Hypothalamus (tissue), 51 donors: Measurements from ENCODE around the gene RBM41.
"Not testable (repeated sequence)": the region's sequence is repeated elsewhere in the genome, so short reads cannot be mapped to it uniquely, and the experiment has no call there.

Source experiments
- DNase-seq, 51 donors: peaks; one replicate each; lab custom pipeline; 2025; lab: John Stamatoyannopoulos, UW

The RBM41 gene

DNA sequence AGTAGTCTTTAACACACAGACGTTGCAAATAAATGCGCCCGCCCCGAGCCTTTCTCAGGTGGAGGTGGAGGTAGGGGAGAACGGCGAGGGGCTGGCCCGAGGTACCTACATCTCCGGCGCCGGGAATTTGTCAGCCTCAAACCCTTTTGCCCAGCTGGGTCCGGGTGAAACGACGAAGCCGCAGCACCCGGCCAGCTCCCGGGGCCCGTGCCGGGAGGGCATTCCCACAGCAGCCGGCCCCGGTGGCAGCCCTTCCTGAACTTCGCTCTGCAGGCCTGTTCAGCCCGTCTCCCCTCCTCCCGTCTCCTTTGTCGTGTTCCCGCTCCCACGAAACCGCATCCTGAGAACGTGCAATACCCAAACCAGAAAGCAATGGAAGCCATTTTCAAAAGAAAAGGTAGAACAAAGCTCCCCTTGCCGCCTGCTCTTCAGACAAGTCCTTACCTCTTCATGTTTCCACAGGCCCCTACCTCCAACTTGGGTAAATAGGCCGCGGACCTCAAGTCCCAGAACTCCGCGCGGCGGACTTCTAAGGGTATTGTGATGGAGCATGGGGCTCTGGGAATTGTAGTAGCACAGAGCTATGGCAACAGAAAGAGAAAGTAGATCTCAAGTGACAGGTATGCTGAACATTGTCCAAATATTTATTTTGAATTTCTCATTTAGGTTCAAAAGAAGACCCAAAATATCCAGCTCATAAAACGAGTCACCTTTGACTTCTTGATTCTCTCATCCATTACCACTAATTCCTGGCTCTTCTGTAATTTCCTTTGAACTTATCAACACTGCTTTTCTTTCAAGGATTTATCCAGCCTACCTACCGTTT lies at the start of gene RBM41:
Gene RBM41, minus strand, starts transcription at position 501 of the 826 bp plus-strand sequence. Its CDS starts 49 bp downstream, at position 452.
- peak; percentile 1 to 85 (median 52) for DNase-seq

GRCh38 chrX:107168257-107168656 lies 49.6 kb upstream of the RBM41 start:
- DNase-seq: no peak

DNA sequence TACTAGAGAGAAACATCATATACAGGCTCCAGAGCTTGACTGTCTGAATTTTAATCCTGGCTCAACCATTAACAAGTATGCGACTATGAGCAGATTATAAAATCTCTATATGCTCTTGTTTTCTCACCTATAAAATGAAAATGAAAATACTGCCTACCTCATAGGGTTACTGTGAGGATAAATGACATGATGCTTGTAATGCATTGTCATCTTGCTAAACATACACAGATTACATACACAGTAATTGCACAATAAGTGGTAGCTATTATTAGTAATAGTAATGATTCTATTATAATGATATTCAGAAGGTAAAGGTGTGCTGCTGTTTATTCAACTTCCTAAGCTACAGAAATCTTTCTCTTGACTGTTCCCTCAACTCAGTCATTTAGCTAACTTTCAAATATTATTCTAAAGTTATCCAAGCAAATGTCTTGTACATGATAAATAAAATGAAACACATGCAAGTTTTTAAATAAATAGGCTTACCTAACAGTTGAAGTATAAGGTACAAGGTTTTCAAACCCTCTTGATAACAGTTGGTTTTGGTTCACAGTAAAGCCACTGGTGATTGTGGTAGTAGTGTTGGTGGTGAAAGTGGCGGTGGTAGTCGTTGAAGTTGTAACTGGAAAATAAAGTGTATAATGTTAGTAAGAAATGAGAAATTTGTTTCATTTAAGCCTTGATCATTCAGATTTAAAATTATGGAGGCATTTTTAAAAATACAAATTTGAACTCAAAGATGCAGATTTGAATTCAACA lies 48.7 kb upstream of the RBM41 start:
- DNase-seq: no peak

GRCh38 chrX:107157618-107158017 lies 39.0 kb upstream of the RBM41 start:
- DNase-seq: not testable (repeated sequence)

DNA sequence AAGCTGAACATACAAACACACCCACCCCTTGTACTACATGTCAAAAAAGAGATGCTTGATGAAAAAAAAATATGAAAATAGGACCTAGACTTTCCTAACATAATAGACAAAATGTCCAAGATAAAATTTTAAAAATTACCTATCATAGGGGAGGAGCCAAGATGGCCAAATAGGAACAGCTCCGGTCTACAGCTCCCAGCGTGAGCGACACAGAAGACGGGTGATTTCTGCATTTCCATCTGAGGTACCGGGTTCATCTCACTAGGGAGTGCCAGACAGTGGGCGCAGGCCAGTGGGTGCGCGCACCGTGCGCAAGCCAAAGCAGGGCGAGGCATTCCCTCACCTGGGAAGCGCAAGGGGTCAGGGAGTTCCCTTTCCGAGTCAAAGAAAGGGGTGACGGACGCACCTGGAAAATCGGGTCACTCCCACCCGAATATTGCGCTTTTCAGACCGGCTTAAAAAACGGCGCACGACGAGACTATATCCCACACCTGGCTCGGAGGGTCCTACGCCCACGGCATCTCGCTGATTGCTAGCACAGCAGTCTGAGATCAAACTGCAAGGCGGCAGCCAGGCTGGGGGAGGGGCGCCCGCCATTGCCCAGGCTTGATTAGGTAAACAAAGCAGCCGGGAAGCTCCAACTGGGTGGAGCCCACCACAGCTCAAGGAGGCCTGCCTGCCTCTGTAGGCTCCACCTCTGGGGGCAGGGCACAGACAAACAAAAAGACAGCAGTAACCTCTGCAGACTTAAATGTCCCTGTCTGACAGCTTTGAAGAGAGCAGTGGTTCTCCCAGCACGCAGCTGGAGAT lies 37.2 kb upstream of the RBM41 start:
- DNase-seq: not testable (repeated sequence)

- no peak for DNase-seq
Measured at GRCh38 chrX:107154787-107155620, 36.4 kb upstream of the RBM41 start.

DNA sequence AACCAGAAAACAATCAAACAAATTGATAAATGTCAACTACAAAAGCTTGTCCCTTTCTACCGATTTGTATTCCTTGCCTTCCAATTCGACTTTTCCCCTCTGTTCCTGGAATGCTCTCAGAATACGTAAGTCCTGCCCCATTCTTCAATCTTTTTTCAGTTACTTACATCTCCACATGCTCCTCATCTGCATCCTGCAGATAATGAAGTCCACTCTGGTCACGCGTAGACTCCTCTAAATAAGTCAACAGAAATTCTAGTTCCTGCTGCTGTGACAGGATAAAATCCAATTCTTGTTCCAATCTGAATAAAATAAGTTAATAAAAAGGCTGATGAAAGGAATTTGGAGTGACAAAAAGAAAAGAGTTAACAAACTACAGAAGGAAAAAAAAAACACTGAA lies 34.4 kb upstream of the RBM41 start:
- DNase-seq: no peak

GRCh38 chrX:107146670-107147069 lies 28.0 kb upstream of the RBM41 start:
- DNase-seq: no peak

DNA sequence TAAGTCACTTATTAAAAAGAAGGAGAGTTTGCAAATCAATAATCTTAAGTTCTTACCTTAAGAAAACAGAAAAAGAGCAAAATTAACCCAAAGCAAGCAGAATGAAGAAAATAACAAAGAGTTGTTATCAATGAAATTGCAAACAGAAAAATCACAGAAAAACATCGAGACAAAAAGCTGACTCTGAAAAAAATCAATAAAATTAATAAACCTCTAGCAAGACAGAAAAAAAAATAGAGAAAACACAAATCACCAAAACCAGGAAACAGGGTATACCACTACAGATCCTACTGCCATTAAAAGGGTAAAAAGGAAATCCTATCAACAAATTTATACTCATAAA lies 17.3 kb upstream of the RBM41 start:
- DNase-seq: no peak

DNA sequence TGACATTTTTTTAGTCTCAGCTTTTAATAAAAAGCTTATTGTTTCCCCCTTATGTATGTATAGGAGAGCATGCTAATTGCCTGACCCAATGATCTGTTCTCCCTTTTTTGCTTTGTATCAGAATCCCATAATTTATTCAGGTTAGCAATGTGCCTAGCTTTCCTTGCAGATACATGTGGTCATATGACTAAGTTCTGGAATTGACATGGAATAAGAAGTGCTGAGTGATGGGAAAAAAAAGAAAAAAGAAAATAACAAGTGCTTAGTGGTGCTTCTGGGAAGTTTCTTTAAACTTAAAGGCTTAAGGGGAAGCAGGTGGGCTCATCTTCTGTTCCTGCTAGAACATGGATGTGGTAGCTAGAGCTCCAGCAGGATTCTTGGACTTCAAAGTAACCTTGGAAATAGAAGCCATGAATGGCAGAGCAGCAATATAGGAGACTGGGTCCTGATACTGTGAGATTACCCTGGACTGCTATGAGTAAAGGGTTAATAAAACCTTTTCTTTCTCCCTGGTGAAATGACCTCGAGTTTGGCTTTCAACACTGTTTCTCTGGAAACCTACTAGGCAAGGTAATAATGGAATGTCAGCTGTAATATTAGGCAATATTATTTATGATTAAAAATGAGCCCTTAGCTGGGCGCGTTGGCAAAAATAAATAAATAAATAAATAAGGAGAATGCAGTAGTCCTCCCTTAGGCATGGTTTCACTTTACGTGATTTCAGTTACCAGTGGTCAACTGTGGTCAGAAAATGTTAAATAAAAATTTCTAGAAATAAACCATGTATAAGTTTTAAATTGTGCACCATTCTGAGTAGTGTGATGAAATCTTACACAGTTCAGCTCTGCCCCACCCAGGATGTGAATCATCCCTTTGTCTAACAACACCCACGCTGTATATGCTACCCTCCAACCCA lies 16.7 kb upstream of the RBM41 start:
- no peak for DNase-seq

- DNase-seq: no peak
Measured at GRCh38 chrX:107123750-107124149, 5.1 kb upstream of the RBM41 start.

- no peak for DNase-seq
Measured at GRCh38 chrX:107119283-107119682, 661 bp upstream of the RBM41 start.

DNA sequence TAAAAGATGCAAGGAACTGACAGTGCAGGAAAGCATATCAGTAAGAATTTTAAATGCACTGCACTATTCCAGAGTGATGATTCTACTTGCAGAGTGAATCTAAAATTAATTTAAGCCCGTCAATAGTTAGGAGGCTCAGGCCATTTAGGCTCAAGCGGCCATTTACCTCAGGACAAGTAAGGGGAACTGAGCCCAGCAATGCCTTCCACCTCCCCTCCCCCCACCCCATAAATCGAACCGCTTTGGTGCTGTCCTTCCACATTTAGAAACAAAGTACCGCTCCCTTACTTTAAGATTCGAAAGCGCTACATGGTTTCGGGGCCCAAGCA lies 665 bp downstream of the RBM41 start:
- peak in 12 of 51 donors; percentile 0 to 35 (median 2) for DNase-seq

DNA sequence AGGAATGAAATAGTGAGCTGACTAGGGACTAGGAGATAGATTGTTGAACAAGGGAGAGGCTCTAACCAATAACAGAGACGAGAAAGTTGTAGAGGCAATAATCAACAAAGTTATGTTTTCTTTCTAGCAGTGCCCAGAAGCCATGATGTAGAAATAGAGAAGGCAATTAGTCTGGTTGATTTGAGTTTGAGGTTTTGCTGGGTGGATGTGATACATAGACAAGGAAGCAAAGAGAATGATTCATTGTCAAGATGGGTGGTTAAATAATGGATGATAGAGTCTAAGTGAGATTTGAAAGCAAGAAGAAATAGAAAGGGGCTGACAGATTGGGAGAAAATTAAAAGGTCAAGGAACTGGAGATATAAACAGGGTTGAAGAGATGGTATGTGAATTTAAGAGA lies 11.2 kb downstream of the RBM41 start:
- no peak for DNase-seq

DNA sequence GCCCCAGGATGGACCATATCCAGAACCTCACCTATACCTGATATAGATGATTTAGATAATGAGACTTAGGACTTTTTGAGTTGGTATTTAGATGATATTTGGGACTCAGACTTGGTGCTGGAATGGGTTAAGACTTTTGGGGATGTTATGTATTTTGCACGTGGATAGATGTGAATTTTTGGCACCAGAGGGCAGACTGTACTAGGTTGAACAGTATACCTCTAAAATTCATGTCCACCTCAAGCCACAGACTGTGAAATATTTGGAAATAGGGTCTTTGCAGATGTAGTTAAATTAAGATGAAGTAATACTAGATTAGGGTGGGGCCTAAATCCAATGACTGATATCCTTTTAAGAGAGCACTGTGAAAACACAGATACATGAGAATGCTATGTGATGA lies 15.6 kb downstream of the RBM41 start:
- no peak for DNase-seq

- no peak for DNase-seq
Measured at GRCh38 chrX:107076158-107076557, 42.5 kb downstream of the RBM41 start.

DNA sequence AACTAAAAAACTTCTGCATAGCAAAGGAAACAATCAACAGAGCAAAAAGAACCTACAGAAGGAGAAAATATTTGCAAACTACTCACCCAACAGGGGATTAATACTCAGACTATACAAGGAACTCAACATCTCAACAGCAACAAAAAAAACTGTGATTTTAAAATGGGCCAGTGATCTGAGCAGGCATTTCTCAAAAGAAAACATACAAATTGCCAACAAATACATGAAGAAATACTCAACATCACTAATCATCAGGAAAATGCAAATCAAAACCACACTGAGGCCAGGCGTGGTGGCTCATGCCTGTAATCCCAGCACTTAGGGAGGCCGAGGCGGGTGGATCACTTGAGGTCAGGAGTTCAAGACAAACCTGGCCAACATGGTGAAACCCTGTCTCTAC lies 60.9 kb downstream of the RBM41 start:
- DNase-seq: not testable (repeated sequence)

GRCh38 chrX:107054978-107055377 lies 63.6 kb downstream of the RBM41 start:
- DNase-seq: no peak

- no peak for DNase-seq
Measured at GRCh38 chrX:107050195-107050709, 68.4 kb downstream of the RBM41 start.
